ENCODE measurements around the gene PEX16.
A peak's percentile ranks its signal among the peaks of the same experiment; 100 is the strongest.
"Not testable (repeated sequence)": the region's sequence is repeated elsewhere in the genome, so short reads cannot be mapped to it uniquely, and the experiment has no call there.

The PEX16 gene

DNA sequence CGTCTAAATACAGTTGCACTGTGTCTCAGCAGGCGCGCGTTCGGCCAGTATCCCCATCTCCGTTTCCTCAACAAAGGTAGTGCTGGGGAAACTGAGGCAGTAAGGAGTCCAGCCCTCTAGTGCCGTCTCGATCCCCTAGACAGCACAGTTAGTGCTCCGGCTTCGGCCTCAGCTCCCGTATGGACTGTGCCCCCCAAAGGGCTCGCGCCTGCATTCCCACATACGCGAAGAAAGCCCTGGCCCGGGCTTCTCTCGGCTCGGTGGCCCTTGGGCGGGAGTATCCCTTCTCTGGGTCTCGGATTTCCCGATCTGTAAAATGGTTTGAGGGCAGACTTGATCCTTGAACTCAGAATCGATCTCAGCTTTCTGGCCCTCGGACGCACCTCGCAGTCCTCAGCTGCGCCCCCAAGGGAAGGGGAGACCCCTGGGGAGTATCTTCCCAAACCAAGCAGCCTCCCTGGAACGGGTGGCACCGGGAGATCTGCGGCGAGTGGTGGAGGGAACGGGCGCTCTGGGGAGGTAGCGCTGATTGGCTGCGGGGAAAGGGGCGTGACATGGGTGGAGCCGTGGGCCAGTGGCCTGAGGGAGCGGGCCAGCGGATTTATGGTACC is 759 bp upstream of the PEX16 start:
- FAIRE-seq = peak; percentile 73

DNA sequence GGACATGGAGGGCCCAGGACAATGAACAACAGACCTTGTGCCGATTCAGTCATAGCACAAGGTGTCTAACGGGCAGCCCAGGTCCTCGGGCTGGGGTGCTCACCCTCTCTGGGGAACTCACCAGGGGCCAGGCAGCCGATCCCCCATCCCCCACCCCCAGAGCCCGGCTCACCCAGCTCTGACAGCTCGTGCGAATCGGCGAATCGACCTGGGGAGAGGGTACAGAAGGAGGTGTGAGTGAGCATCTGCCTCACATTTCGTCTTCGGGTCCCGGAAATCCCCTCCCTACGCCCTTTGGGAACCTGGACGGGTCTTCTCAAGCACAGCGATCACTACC is 423 bp downstream of the PEX16 start:
- FAIRE-seq = no peak

DNA sequence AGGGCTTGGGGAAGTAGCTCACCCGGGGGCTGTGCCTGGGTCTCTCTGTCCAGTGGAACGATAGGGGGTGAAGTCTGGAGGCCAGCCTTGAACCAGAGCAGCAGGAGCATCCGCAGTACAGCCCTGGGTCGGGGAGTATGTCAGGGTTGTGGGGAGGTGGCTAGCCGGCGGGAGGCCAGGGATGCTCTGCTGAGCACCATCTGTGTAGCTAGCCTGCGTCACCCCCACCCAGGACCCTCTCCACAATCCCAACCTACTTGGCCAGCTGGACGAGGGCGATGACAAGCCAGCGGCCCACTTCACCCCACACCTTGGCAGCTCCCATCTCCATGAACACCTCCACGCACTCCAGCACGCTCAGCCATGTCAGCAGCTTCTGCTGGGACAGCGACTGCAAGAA is 2.2 kb downstream of the PEX16 start:
- no peak for FAIRE-seq

DNA sequence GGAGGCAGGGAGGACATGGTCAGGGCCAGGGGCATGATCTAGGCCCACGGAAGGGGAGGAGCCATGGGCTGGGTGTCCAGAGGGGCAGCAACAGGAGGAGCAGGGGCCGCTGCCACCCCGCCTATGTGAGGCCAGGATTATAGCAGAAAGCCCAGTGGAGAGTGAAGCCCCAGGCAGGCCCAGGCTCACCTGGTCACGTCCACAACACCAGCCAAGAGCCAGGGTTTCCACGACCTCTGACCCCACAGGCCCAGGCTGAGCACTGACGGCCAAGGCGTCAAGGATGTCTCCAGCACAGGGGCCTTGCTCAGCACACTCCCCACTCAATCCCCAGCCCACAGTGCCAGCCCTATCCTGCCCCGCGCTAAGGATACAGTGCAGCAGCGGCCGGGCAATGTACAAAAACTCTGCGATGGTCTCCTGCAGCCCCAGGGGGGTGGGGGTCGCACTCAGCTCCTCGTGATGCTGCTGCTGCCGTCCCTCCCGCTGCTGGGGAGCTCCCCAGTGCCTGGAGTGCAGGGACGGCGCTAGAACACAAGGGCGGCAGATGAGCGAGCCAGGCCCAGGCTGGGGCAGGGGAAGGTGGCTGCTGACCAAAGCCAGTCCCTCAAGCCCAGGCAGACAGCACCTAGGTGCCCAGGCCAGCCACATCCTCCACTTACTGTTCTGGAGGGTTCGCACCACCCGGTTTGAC is 3.6 kb downstream of the PEX16 start:
- FAIRE-seq = no peak

DNA sequence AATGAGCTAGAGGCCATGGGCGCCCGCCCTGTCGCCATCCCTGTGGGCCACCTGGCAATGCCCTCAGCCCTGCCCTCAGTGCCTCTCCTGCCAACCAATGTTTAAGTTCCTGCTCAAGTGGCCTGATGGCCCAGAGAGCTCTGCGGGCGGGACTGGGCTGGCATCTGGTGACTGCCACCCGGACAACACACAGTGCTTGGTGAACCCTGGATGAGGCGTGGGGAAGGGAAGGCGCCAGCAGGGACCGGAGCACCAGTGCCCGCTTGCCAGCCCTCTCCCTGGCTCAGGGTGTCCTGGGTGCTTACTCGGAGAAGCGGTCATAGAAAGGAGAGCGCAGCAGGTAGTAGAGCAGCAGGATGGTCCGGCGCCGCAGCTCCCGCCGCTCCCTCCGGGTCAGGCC is 4.2 kb downstream of the PEX16 start:
- FAIRE-seq = no peak

DNA sequence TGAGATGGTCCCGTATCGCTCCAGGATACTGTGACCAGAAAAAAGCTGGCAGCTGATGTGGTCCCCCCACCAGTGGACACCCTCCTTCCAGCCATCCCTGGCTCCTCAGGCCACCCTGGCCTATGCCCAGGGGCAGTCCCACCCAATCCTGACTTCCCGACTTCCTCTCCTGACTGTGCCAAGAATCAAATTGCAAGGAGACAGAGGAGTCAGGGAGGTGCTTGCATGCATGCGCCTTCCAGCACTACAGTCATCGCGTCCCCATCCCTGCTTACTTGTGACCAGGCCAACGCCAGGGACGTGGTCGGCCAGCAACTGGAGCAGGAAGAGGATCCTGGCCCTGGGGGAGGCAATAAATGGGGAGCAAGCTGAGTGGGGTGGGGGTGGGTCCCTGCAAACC is 7.1 kb downstream of the PEX16 start:
- FAIRE-seq = no peak

DNA sequence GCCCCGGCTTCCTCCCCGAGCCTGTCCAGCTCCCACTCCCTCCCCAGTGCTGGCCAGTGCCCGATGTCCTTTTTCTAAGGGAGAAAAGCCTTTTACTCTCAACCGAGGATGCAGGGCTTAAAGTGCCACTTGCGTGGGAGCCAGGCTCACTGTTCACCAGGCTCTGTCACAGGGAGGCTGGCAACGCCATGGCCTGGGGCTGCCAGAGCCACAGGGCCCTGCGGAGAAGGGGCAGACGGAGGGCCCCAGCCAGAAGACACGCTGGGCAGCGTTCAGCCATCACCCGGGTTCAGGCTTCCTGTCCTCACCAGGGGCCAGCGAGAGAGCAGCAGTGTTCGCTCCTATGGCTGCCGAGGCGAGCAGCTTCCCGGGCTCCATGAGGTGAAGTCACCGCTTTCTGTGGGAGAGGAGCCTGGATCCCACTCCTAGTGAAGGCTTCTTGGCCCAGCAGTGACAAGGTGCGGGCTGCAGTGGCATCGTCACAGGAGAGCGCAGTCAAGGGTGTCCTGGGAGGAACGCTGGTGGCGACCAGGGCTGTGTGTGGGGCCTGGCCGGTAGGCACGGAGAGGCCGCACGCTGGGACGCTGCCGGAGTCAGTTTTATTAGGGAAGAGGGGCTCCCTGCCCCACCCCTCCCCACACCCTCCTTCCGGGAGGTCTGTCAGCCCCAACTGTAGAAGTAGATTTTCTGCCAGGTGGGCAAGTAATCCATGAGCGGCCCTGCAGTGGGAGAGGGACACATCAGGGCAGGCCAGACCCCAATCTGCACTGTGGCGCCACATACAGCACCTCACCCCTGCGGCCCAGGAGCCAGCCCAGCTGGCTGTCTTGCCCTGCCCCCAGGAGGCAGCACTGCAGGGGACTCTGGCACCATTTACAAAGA is 7.8 kb downstream of the PEX16 start:
- no peak for FAIRE-seq

DNA sequence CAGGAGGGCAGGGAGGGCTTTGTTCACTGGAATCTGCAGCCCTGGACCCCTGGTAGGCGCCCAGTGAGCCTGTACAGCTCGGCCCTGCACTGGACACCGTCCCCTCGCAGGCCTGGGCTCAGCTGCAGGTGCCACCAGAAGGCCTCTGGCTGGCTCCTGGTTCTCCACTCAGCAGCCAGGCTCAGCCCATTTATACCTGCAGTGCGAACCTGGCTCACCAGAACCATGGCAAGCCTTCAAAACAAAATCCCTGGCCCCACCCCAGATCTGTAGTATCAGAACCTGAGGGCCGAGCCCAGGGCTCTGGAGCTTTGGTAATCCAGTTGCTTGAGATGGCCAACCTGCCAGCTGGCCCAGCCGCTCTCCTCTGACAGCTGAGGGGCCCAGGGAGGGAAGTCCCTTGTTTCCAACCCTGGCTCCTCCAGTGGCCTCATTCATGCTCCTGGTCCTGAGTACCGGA is 9.7 kb downstream of the PEX16 start:
- no peak for FAIRE-seq

DNA sequence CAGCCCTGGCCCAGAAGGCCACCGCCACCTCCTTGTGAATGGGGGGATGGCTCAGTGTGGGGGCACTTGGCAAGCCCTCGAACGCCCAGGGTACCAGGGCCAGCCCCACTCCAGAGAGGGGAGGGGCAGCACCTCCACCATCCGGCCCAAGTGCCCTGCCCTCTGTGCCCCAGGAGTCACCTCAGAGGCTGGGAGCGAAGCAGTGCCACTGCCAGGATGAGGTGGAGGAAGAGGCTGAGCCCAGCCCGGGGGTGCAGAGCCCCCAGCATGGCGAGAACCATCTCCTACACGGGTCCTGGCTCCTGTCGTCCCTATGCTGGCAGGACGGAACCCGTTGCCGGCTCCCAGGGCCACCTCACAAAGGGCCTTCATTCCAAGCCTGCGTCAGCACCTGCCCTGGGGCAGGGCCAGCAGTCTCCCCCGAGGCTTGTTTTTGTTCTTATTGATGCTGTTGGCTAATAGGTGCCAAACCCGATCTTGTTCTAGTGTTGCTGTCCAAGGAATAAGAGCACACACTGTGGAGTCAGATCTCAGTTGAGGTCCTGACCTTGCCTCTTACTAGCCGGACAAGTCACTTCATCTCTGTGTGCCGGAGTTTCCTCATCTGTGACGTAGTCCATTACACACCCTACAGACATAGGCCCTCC is 10.6 kb downstream of the PEX16 start, which contains the start of gene FREY1:
Gene FREY1, minus strand, starts transcription at position 307 of the 647 bp plus-strand sequence. Its CDS starts 26 bp downstream, at position 281.
- FAIRE-seq = no peak

DNA sequence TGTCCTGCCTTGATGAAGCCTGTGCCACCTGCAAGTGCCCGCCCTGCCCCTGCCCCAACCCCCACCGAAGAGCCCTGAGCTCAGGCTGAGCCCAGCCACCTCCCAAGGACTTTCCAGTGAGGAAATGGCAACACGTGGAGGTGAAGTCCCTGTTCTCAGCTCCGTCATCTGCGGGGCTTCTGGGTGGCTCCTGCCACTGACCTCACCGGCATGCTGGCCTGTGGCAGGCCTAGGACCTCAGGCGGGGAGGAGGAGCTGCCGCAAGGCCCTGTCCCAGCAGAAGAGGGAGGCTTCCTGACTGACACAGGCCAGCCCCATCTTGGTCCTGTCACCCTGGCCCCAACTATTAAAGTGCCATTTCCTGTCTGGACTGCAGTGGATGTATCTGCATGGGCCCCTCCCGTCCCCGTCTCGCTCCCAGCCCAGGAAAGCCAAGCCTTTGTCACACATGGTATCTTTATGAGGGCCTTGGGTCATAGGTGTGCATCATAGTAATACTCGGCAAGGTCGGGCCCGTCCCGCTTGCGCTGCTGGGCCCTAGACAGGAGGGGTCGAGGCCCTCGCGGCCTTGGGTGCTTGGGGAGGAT is 11.5 kb downstream of the PEX16 start:
- no peak for FAIRE-seq

DNA sequence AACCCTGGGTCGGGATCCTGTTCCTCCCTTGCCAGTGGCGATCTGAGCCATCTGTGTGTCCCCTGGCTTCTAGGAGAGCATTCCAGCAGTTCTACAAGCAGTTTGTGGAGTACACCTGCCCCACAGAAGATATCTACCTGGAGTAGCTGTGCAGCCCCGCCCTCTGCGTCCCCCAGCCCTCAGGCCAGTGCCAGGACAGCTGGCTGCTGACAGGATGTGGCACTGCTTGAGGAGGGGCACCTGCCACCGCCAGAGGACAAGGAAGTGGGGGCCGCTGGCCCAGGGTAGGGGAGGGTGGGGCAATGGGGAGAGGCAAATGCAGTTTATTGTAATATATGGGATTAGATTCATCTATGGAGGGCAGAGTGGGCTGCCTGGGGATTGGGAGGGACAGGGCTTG is 12.1 kb downstream of the PEX16 start:
- FAIRE-seq = not testable (repeated sequence)

DNA sequence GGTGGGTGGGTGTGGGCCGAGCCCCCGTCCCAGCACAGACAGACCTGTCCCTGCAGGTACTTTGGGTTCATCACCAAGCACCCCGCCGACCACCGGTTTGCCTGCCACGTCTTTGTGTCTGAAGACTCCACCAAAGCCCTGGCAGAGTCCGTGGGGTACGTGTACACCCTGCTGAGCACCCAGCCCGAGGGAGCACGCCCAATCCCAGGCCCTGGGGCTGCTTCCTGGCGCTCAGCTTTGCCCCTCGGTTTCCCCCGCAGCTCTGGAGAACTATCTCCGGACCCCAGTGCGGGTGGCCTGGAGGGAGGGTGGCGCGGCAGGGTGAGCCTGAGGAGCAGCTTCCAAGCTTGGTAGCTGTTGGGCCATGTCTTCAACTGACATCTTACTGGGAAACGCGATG is 12.6 kb downstream of the PEX16 start:
- no peak for FAIRE-seq

DNA sequence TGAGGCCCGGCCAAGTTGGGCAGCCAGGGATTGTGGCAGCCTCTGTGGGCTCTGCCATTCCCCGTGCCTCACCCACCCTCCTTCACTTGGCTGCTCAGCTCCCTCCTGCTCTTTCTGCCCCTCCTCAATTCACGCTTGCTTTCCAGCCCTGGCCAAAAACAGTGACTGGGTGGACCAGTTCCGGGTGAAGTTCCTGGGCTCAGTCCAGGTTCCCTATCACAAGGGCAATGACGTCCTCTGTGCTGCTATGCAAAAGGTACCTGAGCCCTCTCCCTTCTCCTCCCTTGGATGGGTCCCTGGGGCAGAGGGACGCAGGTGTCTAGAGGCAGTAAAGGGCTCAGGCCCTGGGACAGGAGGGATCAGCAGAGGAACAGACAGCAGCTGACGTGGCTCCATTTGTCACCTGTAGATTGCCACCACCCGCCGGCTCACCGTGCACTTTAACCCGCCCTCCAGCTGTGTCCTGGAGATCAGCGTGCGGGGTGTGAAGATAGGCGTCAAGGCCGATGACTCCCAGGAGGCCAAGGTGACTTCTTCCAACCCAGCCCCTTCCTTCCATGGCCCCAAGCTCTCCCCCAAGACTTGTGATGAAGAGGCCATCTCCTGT is 13.3 kb downstream of the PEX16 start:
- FAIRE-seq = no peak

DNA sequence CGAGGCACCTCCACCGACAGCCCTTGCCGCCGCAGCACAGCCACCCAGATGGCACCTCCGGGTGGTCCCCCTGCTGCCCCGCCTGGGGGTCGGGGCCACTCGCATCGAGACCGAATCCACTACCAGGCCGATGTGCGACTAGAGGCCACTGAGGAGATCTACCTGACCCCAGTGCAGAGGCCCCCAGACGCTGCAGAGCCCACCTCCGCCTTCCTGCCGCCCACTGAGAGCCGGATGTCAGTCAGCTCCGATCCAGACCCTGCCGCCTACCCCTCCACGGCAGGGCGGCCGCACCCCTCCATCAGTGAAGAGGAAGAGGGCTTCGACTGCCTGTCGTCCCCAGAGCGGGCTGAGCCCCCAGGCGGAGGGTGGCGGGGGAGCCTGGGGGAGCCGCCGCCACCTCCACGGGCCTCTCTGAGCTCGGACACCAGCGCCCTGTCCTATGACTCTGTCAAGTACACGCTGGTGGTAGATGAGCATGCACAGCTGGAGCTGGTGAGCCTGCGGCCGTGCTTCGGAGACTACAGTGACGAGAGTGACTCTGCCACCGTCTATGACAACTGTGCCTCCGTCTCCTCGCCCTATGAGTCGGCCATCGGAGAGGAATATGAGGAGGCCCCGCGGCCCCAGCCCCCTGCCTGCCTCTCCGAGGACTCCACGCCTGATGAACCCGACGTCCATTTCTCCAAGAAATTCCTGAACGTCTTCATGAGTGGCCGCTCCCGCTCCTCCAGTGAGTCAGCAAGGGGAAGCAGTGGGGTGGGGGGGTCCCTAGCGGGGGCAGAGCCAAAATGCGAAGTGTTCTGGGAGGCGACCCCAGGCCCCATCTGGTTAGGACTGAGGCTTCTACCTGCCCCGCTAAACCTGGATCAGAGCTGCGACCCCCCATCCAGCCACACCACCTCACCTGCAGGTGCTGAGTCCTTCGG is 15.0 kb downstream of the PEX16 start:
- FAIRE-seq = no peak

DNA sequence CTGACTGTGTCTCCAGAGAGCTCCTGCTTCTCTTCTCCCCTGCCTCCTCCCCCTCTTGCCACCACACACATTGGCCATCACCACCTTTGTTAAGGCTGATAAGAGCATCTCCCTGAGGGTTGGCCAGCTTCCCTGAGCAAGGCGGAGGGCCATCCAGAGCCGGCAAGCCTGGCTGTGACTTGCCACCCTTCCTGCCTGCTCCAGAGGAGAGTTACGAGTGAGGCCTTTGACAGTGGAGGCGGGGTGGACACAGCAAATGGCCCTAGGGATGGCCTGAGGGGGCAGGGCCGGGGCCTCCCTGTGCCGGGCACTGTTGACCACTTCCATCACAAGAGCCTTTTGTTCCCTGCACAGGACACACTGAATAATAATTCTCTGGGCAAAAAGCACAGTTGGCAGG is 16.1 kb downstream of the PEX16 start:
- no peak for FAIRE-seq

DNA sequence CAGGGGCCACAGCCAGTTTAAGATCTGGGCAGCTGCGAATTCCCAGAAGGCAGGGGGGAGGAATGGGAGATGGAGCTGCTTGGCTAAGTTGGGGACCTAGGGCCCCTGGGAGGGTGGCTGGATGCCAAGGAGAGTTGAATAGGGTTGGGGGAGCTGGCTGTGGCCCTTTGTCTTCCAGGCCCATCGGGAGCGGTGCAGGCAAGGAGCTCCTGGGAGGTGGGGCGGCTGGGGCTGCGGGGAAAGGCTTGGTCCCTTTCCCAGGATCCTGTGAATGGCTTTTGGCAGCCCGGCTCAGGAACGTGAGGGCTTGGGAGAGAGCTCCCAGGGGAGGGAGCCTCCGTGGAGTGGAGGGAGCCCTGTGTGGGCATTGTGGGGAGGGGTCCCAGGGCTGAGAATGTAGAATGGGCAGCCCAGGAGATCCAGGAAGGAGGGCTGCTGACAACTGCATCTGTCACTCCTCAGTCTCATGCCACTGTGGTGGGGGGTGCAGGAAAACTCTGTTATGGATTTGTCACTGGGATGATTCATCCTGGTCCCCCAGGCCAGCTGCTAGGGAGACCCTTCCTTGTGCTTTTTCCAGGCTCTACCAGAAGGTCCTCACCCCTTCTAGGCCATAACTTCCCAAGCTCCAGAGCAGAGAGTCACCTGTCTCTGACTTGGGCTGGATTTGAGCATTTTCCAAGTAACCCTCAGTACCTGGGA is 16.6 kb downstream of the PEX16 start:
- FAIRE-seq = no peak

DNA sequence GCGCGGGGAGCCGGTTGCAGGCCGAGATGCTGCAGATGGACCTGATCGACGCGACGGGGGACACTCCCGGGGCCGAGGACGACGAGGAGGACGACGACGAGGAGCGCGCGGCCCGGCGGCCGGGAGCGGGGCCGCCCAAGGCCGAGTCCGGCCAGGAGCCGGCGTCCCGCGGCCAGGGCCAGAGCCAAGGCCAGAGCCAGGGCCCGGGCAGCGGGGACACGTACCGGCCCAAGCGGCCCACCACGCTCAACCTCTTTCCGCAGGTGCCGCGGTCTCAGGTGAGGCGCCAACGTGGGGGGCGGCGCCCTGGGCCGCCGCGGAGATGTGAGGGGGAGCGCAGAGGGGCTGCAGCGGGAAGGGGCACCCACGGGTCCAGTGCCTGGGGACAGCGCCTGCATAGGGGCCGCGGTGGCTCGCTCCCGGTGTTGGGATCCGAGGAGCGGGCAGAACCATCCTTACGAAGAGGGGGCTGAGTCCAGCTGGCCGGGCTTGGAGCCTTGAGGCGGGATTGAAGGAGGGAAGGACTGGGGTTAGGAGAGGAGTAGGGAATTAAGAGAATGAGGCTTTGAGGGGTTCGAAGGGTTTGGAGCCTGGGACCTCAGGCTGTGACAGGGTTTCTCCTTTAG is 17.4 kb downstream of the PEX16 start:
- not testable (repeated sequence) for FAIRE-seq

DNA sequence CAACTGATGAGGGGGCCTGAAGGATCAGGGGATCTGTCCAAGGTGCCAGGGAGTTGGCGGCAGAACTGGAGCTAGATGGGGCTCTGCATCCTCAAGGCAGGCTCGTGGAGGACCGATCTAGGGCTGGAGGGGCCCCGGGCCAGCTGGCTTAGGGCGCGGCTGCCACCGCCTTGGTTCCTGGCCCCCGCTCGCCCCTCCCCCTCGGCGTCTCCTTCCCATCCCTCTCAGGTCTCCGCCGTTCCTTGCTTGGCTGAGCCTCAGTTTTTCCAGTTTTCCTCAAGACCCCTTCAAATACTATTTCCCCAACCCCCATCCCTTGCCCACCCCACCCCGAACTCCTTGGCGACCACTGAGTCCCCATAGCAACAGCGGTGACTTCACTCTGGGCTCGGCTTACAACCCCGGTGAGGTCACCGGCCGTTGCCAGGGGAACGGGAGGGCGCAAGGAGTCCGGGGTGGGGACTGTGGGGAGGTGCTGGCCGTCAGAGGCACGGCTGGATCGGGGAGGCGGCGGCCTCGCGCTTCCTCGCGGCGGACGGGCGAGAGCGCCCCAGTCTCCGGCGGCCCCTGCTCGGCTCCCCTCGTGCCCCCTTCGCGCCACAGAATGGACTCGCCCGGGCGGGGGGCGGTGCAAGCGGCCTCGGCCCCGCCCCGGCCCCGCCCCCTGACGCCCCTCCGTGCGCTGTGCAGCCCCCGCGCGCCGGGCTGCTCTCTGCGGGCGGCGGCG is 18.1 kb downstream of the PEX16 start:
- peak; percentile 59 for FAIRE-seq

DNA sequence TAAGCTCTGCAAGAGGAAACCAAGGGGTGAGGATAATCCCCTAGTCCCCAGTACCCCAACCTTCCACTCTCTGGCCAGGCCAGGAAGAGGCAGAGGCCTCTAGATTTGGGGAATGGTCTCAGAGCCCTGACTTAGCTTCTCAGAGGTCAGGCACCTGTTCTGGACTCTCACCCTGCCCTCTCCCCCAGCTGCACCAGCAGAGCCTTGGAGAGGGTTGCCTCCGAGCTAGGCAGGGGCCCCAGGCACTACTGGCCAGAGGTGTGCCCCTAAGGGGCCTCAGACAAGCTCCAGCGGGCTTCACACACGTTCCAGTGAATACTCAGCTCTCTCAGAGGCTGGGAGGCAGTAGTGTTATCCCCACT is 18.6 kb downstream of the PEX16 start:
- no peak for FAIRE-seq

DNA sequence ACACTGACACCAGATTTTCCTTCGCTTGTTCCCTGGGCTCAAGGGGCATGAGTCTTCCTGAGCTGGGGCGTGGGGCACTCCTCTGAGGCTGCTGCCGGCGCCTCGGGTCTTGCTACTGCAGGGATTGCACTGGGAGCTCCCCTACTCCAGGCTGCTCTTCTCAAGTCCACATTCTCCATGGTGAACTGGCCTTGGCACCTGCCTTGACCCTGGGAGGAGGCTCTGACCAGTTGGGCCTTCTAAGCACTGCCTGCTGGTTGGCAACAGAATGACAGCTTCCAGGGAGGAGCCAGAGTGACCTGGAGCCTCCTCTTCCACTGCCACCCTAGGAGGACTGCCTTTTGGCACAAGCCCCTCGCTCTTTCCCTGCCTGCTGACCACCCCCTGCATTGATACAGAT is 20.1 kb downstream of the PEX16 start:
- no peak for FAIRE-seq
